GM19397 (cell line): Measurements from ENCODE around the gene MAPKAP1.

ENCODE experiments used
- ATAC-seq: cut with Tn5 transposase; IDR thresholded peaks from one replicate; pipeline ENCODE4 v1.9.1; 2021; ENCODE audit warnings: mild to moderate bottlenecking, moderate library complexity; ENCODE audit not compliant: unreplicated experiment

MAPKAP1 gene

GRCh38 chr9:125646217-125646616 lies 60.8 kb downstream of the MAPKAP1 start:
- no peak for ATAC-seq

DNA sequence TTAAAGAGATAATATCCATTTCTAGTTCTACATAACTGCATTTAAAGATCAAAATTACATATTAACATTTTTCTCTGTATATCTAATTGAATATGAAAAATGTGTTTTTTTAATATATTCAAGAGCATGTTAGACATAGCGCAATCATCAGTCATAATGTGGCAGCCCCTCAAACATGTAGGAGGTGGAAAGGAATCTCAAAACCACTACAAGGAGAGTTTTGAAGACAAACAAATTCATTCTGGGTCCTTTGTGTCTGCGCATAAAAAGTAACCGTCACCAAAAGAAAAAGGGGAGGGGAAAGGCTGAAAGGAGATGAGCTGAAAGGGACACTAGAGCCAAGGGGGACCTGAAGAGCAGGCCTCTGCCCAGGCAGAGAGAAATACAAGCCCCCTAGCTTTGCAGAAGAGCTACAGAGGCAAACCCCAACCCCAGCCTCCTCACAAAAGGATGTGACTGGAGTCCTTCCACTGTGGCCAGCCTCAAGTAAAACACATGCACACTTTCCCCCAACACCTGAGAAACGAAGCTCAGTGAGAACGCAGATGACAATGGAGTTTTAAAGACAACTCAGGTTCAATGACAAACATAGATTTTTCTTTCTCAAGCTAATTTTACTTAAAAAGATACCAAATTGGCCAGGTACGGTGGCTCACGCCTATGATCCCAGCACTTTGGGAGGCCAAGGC lies 62.0 kb downstream of the MAPKAP1 start:
- ATAC-seq: no peak

DNA sequence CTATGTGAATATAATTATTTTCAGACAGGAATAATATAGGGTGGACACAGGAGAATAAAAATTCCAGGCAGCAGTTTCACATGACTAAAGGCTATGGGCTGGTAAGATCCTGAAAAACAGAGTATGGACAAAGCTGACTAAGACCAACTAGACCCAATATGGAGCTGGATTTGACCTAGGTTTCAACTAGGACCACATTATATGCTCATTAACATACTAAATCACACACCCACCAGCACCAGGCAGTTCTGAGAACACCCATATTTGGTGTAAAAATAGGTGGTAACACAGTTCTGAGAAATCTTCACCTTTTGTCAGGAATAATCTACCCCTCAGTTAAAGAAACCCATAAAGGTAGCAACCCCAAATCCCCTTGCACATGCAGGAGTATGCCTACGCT lies 64.7 kb downstream of the MAPKAP1 start:
- ATAC-seq: no peak

GRCh38 chr9:125639057-125639456 lies 68.0 kb downstream of the MAPKAP1 start:
- no peak for ATAC-seq

DNA sequence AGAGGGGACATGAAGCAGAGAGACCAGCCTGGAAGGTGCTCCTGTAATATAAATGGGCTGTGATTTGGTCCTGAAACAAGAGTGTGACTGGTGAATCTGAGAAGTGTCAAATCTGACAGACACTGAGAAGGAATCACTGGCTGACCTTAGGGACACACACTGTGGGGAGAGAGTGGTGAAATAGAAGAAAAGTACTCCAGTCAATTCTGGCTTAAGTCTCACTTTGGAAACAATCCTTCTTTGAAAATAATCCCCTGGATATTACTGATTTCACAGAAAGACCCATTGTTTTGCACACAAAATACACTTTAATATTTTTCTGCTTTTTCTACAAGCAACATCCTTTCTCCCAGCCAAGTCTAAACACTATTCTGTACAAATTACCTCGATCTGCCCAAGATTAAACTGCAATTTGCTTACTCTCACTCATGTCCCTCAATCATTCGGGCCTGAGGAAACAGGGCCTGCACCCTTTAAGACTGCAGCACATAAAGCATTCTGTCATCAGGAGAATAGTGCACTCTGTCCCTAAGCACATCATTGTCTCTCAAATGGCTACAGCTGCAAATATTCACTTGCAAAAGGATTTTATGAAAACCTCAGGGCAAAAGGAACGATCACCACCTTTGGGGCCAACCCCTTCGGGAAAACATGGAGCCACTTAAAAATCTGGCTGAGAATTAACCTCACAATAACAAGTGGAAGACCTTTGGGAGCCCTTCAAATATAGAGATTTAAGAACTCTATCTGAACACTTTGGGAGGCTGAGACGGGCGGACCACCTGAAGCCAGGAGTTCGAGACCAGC lies 68.6 kb downstream of the MAPKAP1 start:
- ATAC-seq: no peak

DNA sequence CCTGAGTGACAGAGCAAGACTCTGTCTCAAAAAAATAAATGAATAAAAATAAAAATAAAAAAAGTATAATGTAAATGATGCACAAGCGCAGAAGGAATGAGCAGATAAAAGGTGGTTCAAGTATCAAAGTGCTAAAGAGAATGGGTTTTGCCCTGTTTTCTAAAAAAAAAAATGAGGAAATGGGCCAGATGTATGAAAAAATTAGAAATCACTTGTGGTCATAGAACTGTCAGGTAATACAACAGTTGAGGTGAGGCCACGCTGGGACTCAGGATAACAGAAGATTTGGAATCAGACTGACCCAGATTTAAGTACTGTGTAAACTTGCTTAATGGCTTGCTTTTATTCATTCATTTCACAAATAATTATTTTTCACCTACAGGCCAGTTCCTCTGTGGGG lies 69.8 kb downstream of the MAPKAP1 start:
- no peak for ATAC-seq

- ATAC-seq: no peak
Observed at GRCh38 chr9:125635888-125636287, 71.1 kb downstream of the MAPKAP1 start.

GRCh38 chr9:125634040-125634717 lies 72.8 kb downstream of the MAPKAP1 start:
- ATAC-seq: no peak

DNA sequence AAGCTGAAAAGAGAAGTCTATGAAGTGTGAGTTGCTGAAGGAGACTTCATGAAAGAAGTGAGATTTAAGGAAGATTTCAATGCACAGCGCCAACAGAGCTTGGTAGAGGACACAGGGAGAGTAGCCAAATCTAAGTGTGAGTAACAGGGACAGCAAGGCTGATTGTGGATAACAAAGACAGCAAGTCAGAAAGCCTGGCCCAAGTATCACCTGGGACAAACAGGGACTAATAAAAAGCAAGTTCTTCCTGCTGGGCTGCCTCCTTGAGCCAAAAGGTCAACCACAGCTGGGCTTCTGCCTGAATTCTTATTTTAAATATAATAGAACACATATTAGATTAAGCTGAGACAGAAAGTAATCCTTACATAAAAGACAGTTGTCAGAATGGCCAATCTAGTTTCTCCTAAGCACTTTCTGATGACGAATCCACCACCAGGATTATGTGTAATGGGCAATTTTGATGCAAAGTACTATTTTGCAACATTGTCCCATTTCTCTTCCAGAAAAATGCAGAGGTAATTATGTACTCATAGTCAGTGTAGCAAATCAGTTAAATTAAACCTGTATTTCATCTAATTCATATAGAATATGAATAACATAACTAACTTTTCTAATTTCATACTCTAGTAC lies 73.8 kb downstream of the MAPKAP1 start:
- ATAC-seq: no peak

- peak; percentile 62 for ATAC-seq
Observed at GRCh38 chr9:125632321-125633115, 74.5 kb downstream of the MAPKAP1 start.

GRCh38 chr9:125631391-125632085 lies 75.5 kb downstream of the MAPKAP1 start:
- no peak for ATAC-seq

GRCh38 chr9:125630436-125630835 lies 76.6 kb downstream of the MAPKAP1 start:
- ATAC-seq: no peak

DNA sequence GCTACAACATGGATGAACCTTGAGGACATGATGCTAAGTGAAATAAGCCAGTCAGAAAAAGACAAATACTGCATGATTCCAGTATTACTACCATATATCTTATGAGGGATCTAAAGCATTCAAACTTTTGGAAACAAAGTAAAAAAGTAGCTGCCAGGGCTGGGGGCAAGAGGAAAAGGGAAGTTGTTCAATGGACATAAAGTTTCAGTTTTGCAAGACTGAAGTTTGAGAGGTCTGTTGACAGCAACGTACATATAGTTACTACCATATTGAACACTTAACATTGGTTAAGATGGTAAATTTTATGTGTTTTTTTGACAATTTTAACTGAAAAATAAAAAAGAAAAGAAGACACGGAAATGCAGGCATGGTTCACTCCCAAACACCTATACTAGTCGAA lies 77.6 kb downstream of the MAPKAP1 start:
- ATAC-seq: no peak

DNA sequence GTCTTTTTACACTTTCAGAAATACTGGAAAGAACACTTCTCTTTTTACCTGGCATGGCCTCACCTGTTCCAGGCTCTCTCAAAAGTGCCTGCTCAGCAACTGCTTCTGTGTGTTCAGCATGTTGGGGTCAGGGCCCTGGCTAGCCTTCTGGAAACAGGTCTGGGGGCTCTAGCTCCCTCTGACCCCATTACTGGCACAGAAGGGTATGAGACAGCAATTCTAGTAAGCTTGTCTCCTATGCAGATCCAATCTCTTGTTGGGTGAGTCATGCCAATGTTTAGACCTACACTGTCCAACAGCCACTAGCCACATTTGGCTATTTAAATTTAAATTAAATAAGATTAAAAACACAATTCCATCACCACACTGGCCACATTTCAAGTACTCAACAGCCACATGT lies 80.8 kb downstream of the MAPKAP1 start:
- no peak for ATAC-seq

DNA sequence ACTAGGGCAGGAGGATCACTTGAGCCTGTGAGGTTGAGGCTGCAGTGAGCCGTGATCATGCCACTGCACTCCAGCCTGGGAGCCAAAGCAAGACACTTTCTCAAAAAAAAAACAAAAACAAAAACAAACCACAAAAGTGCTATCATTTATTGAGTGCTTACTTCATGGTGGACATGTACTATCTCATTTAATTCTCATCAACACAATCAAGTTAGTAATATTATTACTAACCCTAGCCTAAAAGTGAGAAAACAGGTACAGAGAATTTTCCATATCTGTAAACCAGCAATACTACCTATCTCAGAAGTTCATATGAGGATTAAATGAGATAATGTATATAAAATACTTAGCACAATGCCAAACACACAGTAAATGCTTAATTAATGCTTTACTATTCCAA lies 85.8 kb downstream of the MAPKAP1 start:
- ATAC-seq: no peak

GRCh38 chr9:125620216-125620615 lies 86.8 kb downstream of the MAPKAP1 start:
- ATAC-seq: no peak

DNA sequence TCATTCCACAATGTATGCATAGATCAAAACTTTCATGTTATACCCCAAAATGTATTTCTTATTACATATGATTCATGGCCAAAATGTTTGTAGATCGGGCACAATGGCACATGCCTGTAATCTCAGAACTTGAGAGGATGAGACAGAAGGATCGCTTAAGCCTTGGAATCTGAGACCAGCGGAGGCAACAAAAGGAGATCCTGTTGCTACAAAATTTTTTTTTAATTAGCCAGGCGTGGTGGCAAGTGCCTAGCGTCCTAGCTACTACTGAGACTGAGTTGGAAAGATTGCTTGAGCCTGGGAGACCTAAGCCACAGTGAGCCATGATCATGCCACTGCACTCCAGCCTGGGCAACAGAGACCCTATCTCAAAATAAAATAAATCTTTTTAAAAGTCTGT lies 89.9 kb downstream of the MAPKAP1 start:
- no peak for ATAC-seq

DNA sequence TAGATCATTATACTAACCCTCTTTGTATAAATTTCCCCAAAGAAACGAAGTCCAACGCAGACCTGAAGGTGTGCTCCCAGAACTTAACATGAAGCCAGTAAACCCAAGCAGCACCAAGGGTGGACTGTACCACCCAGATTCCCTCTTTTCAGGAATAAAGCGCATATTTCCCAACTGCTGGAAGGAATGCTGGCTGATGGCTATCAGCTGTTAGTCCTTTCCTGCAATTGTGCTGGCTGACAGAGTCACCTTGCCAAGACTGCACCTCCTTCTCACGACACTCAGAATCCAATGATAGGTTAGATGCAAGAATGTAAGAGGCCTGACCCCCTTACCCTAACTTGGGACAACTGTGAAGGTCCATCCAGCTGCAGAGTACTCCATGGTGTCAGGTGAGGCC lies 93.9 kb downstream of the MAPKAP1 start:
- ATAC-seq: no peak

DNA sequence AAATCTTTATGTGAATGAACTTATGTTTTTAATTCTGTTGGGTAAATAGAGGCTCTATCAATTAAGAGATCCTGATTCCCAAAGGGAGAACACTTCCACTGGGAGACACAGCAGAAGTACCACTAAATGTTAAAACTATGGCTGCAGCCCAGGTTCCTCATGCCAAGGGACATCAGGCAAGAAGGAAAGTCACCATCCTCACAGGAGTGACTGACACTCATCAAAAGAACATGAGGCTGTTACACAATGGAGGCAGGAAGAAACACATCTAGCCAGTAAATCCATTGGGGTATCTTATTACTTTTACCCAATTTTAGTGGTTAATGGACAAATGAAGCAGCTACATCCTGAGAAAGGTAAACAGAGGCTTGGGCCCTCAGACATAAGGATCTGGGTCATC lies 94.4 kb downstream of the MAPKAP1 start:
- ATAC-seq: no peak

DNA sequence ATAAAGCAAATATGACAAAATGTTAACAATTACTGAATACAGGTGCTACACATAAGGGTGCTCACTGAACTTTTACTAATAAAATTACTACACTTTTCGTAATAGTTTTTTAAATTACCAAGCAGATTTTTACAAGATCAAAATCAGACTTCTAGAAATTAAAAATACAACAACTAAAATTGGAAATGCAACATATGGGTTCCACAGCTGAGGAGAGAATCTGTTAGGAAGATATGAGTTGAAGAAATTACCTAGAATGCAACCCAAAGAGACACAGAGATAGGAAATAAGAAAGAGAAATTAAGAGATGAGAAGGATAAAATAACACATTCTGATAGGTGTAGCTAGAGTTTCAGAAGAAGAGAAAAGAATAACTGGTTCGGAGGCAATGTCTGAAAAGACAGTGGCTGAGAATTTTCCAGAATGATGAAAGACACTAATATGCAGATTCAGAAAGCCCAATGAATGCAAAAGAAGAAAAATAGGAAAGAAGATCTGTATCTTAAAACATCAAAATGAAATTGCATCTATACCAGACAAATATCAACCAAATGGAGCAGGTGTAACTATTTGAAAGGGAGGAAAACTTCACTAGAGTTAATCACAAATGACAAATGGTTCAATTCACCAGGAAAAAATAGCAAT lies 95.8 kb downstream of the MAPKAP1 start:
- ATAC-seq: no peak
